HL-60 (cell line): ENCODE data around the gene TENM4.

Experiments
- DNase-seq, 2 experiments: peaks; one replicate each; pipeline ENCODE4 v3.0.0-alpha.2; 2010 to 2020; ENCODE audit warnings: low read depth in 1 of 2, low spot score in 1 of 2
- H3K27ac ChIP-seq: fragments of 250-450 bp; sonication (Bioruptor Pico); replicated peaks from 2 replicates; pipeline ENCODE4 v1.5.1; 2020; ENCODE audit warnings: mild to moderate bottlenecking, moderate library complexity
- H3K27me3 ChIP-seq: fragments of 250-450 bp; sonication (Bioruptor Pico); 2 replicates; pipeline ENCODE4 v1.5.1; 2021; ENCODE audit warnings: mild to moderate bottlenecking, moderate library complexity; ENCODE audit not compliant: insufficient read depth, poor library complexity, severe bottlenecking
- H3K4me3 ChIP-seq: replicated peaks from 2 replicates; pipeline ENCODE4 v1.5.1; 2011; ENCODE audit warnings: mild to moderate bottlenecking, control low read depth, low read length; ENCODE audit not compliant: insufficient read depth
- CTCF ChIP-seq: IDR thresholded peaks from one replicate; pipeline ENCODE4 v1.5.1; 2011; ENCODE audit warnings: low read length, control low read depth, inconsistent platforms; ENCODE audit not compliant: insufficient read depth
- GABPA ChIP-seq: IDR thresholded peaks from 2 replicates; pipeline ENCODE4 v1.6.1; 2012; ENCODE audit warnings: low read depth
- POLR2AphosphoS5 ChIP-seq: IDR thresholded peaks from 2 replicates; pipeline ENCODE4 v1.6.1; 2012; ENCODE audit warnings: low read depth
- REST ChIP-seq: IDR thresholded peaks from 2 replicates; pipeline ENCODE4 v1.6.1; 2012; ENCODE audit warnings: low read depth; ENCODE audit not compliant: insufficient replicate concordance
- SPI1 ChIP-seq: IDR thresholded peaks from 2 replicates; pipeline ENCODE4 v1.6.1; 2012; ENCODE audit warnings: low read depth, mild to moderate bottlenecking, borderline replicate concordance

Gene TENM4

GRCh38 chr11:79121351-79121750 lies 319.5 kb downstream of the TENM4 start:
- Histone ChIP-seq H3K4me3 (no peak overlapping the region), H3K27ac (no peak overlapping the region), H3K27me3 (no peaks in the 10 kb centered on the region)
- no peak for TF ChIP-seq GABPA
- no peak for TF ChIP-seq REST
- no peak for TF ChIP-seq SPI1
- no peak for TF ChIP-seq CTCF
- TF ChIP-seq POLR2AphosphoS5, result no peak
- DNase-seq, result no peak

GRCh38 chr11:79119491-79120284 lies 321.1 kb downstream of the TENM4 start:
- no peak for DNase-seq
- H3K27me3 ChIP-seq, result no peaks in the 10 kb centered on the region
- H3K4me3 ChIP-seq, result no peak overlapping the region
- TF ChIP-seq CTCF, result no peak
- TF ChIP-seq GABPA, result no peak
- TF ChIP-seq SPI1, result no peak
- no peak for TF ChIP-seq REST
- TF ChIP-seq POLR2AphosphoS5, result no peak
- H3K27ac ChIP-seq, result no peak overlapping the region

GRCh38 chr11:79117488-79117887 lies 323.3 kb downstream of the TENM4 start:
- Histone ChIP-seq H3K27me3 (no peaks in the 10 kb centered on the region), H3K4me3 (no peak overlapping the region), H3K27ac (no peak overlapping the region)
- DNase-seq, result no peak
- no peak for TF ChIP-seq SPI1
- TF ChIP-seq POLR2AphosphoS5, result no peak
- TF ChIP-seq CTCF, result no peak
- no peak for TF ChIP-seq GABPA
- no peak for TF ChIP-seq REST
